ENCODE results near the gene PELO.

DNA sequence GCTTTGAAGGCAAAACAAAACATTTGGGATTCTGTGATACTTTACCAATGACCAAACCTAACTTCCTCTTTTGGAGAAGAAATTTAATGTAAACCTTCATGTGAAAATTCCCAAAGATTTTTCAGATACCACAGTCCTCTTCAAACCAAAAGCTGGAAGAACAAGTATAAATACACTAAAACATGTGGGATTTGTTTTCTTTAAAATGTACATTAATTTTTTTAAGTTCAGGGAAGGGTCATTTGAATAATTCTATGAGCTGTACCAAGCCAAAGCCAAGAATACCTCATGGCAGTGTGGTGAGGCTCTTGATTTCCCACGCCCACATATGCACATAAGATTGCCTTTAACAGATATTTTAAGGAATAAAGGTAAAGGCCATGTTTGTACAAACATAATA is 28.4 kb upstream of the PELO start:
- TF ChIP-seq, protein P1, sequence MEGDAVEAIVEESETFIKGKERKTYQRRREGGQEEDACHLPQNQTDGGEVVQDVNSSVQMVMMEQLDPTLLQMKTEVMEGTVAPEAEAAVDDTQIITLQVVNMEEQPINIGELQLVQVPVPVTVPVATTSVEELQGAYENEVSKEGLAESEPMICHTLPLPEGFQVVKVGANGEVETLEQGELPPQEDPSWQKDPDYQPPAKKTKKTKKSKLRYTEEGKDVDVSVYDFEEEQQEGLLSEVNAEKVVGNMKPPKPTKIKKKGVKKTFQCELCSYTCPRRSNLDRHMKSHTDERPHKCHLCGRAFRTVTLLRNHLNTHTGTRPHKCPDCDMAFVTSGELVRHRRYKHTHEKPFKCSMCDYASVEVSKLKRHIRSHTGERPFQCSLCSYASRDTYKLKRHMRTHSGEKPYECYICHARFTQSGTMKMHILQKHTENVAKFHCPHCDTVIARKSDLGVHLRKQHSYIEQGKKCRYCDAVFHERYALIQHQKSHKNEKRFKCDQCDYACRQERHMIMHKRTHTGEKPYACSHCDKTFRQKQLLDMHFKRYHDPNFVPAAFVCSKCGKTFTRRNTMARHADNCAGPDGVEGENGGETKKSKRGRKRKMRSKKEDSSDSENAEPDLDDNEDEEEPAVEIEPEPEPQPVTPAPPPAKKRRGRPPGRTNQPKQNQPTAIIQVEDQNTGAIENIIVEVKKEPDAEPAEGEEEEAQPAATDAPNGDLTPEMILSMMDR (conservative IDR thresholded peaks at IDR 0.05), result no peak
- TF ChIP-seq EZH2 (IDR thresholded peaks at IDR 0.05; ENCODE audit: low read depth), result no peak

All from PC-9 (cell line).